Measurements from ENCODE around the gene BCAS4.

DNA sequence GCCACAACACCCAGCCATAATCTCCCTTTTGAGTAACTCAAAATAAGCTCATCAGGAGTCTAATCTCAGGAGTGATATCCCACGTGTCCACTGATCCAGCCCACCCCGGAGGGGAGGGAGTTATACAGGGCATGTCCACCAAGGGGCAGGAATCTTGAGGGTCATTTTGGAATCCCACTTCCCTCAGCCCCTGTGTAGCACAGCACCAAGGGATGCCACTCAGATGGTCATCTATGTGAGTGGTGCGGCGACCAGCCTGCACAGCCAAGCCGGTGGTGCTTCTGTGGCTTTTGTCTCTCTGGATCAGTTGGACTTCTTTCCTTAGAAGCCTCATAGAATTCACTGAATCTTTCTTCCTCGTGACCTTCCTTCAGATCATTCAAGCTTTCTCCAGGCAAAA, 11.0 kb upstream of the BCAS4 start:
- TF ChIP-seq, protein P1, sequence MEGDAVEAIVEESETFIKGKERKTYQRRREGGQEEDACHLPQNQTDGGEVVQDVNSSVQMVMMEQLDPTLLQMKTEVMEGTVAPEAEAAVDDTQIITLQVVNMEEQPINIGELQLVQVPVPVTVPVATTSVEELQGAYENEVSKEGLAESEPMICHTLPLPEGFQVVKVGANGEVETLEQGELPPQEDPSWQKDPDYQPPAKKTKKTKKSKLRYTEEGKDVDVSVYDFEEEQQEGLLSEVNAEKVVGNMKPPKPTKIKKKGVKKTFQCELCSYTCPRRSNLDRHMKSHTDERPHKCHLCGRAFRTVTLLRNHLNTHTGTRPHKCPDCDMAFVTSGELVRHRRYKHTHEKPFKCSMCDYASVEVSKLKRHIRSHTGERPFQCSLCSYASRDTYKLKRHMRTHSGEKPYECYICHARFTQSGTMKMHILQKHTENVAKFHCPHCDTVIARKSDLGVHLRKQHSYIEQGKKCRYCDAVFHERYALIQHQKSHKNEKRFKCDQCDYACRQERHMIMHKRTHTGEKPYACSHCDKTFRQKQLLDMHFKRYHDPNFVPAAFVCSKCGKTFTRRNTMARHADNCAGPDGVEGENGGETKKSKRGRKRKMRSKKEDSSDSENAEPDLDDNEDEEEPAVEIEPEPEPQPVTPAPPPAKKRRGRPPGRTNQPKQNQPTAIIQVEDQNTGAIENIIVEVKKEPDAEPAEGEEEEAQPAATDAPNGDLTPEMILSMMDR (tag by site-specific recombination; IDR thresholded peaks at IDR 0.05) = no peak
- TF ChIP-seq, protein P2, sequence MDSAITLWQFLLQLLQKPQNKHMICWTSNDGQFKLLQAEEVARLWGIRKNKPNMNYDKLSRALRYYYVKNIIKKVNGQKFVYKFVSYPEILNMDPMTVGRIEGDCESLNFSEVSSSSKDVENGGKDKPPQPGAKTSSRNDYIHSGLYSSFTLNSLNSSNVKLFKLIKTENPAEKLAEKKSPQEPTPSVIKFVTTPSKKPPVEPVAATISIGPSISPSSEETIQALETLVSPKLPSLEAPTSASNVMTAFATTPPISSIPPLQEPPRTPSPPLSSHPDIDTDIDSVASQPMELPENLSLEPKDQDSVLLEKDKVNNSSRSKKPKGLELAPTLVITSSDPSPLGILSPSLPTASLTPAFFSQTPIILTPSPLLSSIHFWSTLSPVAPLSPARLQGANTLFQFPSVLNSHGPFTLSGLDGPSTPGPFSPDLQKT (IDR thresholded peaks at IDR 0.05; ENCODE audit: borderline replicate concordance, low read depth, low read length) = no peak
- TF ChIP-seq INSM2 (tag by site-specific recombination; IDR thresholded peaks at IDR 0.05) = no peak
- no peak for TF ChIP-seq PBX3 (CRISPR knock-in tag; IDR thresholded peaks at IDR 0.05)
- TF ChIP-seq HOXD13 (CRISPR knock-in tag; IDR thresholded peaks at IDR 0.05; ENCODE audit: borderline replicate concordance) = no peak
- no peak for TF ChIP-seq ZNF266 (tag by site-specific recombination; IDR thresholded peaks at IDR 0.05; ENCODE audit: low read depth)
- no peak for TF ChIP-seq SETDB1 (IDR thresholded peaks at IDR 0.05; ENCODE audit: insufficient read length, low read length)
- TF ChIP-seq OSR2 (tag by site-specific recombination; IDR thresholded peaks at IDR 0.05) = no peak
- TF ChIP-seq, protein P3, sequence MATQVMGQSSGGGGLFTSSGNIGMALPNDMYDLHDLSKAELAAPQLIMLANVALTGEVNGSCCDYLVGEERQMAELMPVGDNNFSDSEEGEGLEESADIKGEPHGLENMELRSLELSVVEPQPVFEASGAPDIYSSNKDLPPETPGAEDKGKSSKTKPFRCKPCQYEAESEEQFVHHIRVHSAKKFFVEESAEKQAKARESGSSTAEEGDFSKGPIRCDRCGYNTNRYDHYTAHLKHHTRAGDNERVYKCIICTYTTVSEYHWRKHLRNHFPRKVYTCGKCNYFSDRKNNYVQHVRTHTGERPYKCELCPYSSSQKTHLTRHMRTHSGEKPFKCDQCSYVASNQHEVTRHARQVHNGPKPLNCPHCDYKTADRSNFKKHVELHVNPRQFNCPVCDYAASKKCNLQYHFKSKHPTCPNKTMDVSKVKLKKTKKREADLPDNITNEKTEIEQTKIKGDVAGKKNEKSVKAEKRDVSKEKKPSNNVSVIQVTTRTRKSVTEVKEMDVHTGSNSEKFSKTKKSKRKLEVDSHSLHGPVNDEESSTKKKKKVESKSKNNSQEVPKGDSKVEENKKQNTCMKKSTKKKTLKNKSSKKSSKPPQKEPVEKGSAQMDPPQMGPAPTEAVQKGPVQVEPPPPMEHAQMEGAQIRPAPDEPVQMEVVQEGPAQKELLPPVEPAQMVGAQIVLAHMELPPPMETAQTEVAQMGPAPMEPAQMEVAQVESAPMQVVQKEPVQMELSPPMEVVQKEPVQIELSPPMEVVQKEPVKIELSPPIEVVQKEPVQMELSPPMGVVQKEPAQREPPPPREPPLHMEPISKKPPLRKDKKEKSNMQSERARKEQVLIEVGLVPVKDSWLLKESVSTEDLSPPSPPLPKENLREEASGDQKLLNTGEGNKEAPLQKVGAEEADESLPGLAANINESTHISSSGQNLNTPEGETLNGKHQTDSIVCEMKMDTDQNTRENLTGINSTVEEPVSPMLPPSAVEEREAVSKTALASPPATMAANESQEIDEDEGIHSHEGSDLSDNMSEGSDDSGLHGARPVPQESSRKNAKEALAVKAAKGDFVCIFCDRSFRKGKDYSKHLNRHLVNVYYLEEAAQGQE (tag by site-specific recombination; IDR thresholded peaks at IDR 0.05) = no peak
- no peak for TF ChIP-seq ZNF600 (tag by site-specific recombination; IDR thresholded peaks at IDR 0.05)
- no peak for TF ChIP-seq ZNF529 (tag by site-specific recombination; IDR thresholded peaks at IDR 0.05; ENCODE audit: insufficient replicate concordance)
